GM18508 (cell line): ENCODE data around the gene TASP1.
"Not testable (repeated sequence)": the region's sequence is repeated elsewhere in the genome, so short reads cannot be mapped to it uniquely, and the experiment has no call there.

Source experiments
- ATAC-seq: cut with Tn5 transposase; IDR thresholded peaks from one replicate; pipeline ENCODE4 v1.9.1; 2021; ENCODE audit warnings: moderate number of reproducible peaks; ENCODE audit not compliant: insufficient read depth, unreplicated experiment

TASP1 gene

GRCh38 chr20:13650474-13650873 is 11.7 kb upstream of the TASP1 start:
- ATAC-seq, result no peak

DNA sequence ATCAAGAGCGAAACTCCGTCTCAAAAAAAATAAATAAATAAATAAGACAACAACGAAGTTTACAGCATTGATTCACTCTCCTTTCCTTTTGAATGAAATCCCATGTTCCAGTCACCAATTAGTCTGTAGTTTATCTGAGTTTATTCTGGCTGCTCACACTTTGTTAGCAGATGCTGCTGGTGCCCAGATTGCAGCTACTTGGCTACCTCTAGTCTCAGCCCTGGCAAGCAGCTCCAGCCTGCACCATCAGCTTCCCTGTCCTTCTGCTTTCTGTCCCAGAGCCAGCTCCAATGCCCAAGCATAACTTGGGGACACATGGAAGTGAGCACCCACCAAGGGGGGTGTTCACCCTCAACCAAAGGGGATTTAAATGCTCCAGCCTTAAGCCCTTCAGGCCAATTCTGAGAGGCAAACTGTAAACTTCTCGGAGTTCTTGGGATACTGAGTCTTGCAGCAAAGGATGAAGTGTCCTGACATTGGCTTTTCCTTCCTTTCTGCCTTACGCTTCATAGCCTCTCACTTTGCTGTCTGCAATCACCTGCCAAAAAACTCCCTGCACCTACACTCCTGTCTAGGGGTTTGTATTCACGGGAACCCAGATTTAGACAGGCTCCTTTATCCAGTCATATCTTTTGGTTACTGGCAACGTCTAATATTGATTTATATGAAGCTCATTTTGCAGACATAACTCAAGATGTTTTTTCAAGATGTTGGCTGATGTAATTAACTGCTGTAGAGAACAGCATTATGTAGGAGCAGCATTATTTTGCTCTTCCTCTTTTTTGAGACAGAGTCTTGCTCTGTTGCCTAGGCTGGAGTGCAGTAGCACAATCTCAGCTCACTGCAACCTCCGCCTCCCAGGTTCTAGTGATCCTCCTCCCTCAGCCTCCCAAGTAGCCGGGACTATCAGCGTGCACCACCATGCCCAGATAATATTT is 9.8 kb upstream of the TASP1 start:
- ATAC-seq, result no peak

DNA sequence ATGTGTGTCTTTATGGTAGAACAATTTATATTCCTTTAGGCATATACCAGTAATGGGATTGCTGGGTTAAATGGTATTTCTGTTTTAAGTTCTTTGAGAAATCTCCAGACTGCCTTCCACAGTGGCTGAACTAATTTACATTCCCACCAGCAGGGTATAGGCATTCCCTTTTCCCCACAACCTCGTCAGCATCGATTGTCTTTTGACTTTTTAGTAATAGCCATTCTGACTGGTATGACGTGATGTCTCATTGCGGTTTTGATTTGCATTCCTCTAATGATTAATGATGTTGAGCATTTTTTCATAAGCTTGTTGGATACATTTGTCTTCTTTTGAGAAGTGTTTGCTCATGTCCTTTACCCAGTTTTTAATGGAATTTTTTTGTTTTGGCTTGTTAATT is 5.3 kb upstream of the TASP1 start:
- no peak for ATAC-seq

DNA sequence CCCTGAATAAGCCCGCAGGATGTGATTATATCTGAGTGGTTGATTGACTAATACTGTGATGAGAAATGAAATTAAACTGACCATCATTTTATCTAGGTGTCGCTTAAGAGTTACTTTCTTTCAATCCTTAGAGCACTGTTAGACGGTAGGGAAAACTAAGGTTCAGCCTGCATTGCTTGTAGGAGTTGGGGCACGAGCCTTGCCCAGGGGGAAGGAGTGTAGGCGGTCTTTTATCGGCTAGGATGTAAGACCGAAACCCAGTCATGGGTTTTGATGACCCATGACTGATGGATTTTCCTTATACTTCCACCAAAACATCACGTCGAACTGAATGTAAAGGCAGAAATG is 392 bp upstream of the TASP1 start:
- ATAC-seq, result no peak

GRCh38 chr20:13638162-13638495 is 603 bp downstream of the TASP1 start:
- no peak for ATAC-seq

DNA sequence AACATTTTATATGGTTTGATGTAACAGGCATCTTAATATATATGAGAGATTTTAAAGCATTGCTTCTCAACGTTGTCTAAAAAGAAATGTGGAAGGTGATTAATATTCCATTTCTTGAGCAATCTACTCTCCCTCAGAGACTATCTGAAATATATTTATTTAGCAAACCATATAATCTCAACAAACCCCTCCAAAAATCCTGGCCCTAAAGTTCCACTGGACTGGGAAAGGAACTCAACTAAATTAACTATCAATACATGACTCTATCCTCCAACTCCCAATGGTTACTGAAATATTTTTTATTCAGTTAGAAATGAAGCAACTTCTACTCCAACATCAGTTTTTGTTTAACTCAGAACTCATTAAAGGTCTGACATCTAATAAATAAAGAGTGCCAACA is 6.3 kb downstream of the TASP1 start:
- ATAC-seq, result no peak

- ATAC-seq, result not testable (repeated sequence)
Observed at GRCh38 chr20:13627525-13627924, 11.2 kb downstream of the TASP1 start.

- no peak for ATAC-seq
Observed at GRCh38 chr20:13626724-13627123, 12.0 kb downstream of the TASP1 start.

DNA sequence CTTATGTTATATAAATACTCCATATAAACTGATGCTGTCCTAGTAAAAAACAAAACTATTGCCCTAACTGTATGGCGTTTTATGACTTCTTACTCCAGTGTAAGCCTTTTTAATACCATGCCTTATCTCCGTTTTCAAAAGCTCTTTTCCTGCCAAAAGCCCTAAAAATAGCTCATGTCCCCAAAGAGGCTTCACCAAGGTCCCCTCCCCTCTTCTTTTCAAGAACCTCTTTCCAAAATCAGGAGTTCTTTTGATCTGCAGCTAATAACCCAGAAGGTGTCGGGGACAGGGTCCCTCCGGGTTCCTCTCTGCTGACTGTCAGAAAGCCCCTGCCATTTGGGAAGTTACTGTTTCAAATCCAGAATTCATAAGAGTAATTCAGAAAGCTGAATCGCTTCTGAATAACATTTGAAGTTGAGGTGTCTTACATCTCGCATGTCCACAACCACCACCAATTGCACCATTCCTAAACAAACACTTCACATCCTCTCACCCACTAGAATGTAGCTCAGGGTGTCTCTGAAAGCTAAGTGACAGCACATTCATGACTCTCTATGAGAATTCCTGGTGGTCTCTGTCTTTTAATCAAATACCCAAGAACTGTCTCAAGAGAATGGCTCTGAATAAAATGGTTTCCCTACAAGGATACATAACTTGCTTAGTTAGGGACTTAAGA is 13.3 kb downstream of the TASP1 start:
- ATAC-seq, result no peak

GRCh38 chr20:13619415-13619814 is 19.3 kb downstream of the TASP1 start:
- not testable (repeated sequence) for ATAC-seq

- ATAC-seq, result not testable (repeated sequence)
Observed at GRCh38 chr20:13618456-13618855, 20.3 kb downstream of the TASP1 start.

GRCh38 chr20:13617585-13617984 is 21.1 kb downstream of the TASP1 start:
- ATAC-seq, result not testable (repeated sequence)

DNA sequence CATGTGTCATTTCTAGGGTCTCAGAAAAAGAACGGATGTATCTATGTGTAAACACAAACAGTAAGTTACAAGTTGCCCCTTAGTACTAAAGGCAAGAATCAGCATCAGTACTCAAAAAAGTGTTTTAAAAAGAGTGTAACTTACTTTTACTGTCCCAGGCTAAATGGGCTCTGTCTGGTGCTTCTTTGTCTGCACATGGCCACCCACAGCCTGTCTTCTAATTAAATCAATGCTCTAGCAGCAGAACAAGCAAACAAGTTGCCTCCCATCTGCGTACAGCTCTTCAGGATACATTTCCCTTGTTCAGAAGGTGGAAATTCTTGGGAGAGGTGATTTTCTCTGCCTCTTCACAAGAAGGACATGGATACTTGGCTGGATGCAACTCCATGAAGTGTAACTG is 22.0 kb downstream of the TASP1 start:
- not testable (repeated sequence) for ATAC-seq

DNA sequence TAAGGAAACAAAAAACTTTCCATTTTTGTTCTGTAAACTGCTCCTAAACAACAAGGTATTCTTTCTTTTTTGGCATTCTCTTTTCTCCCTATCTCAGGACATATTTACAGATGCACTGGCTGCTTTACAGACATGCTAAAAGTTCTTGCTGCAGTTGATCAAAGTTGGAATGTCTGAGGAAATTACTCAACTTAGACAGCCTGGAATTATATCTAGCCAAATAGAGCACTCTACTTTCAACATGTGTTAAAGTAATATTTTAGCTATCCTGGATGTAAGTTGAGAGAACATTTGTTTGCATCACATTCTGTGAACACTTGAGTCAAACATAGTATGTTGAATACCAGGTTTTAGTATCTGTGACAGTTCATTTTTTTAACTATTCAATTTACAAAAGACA is 24.8 kb downstream of the TASP1 start:
- no peak for ATAC-seq

DNA sequence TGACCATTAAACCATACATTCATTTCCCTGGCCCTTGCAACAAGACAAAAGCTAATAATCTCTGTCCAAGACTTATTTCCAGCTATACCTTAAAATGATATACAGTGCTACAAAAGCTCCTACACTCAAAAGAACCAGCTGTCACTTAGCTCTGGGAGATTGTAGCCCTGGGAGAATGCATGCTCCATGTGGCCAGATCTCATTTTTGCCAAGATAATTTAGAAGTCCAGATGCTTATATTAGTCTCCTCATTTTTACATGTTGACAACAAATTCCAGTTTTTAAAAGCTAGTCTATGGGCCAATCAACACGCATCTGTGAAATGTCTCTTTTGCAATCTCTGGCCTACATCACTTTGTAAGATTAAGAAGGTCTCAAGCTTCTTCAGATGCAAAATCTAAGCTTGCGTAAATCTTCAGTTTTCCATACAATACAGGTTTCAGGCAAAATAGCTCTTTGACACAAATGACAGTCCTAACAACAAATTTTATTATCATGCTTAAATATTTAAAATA is 27.1 kb downstream of the TASP1 start:
- no peak for ATAC-seq

DNA sequence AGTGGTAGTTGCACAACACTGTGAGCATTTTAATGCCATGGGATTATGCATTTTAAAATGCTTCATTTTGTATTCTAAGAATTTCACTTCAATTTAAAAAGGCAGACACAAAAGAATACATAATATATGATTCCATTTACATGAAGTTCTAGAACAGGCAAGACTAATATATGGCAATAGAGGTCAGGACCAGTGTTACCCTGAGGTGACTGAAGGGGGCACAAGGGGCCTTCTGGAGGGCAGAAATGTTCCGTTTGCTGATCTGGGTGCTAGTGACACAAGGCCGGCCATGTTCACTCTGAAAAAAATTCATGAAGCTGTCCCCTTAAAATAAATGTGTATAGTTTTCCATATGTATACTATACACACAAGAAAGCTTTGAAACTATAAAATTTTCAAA is 28.5 kb downstream of the TASP1 start:
- no peak for ATAC-seq

DNA sequence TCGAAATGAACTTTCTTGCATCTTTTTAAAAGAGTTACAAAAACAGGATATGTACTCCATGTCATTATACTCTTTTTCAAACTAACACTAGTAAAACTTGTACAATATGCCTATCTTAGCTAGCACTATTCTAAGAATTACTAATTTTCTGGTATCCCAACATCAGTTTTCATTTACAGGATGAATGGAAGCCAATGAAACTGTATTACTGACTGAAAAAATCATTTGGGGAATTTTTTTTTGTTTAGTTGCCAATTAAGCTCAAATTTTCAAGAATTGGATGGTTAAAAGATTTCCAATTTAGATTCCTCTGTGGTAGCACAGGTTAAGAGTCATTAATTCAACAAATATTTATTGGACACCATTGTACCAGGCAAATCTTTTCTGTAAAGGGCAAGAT is 30.7 kb downstream of the TASP1 start:
- no peak for ATAC-seq

DNA sequence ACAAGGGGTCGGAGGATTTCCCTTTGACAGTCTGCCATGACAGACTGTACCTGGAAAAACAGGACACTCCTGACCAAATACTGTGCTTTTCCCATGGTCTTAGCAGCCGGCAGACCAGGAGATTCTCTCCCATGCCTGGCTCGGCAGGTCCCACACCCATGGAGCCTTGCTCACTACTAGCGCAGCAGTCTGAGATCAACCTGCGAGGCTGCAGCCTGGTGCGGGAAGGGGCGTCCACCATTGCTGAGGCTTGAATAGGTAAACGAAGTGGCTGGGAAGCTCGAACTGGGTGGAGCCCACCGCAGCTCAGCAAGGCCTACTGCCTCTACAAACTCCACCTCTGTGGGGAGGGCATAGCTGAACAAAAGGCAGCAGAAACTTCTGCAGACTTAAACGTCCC is 45.3 kb downstream of the TASP1 start:
- not testable (repeated sequence) for ATAC-seq

- ATAC-seq, result no peak
Observed at GRCh38 chr20:13588049-13588448, 50.7 kb downstream of the TASP1 start.

- no peak for ATAC-seq
Observed at GRCh38 chr20:13587370-13587769, 51.4 kb downstream of the TASP1 start.

GRCh38 chr20:13586133-13586532 is 52.6 kb downstream of the TASP1 start:
- no peak for ATAC-seq

DNA sequence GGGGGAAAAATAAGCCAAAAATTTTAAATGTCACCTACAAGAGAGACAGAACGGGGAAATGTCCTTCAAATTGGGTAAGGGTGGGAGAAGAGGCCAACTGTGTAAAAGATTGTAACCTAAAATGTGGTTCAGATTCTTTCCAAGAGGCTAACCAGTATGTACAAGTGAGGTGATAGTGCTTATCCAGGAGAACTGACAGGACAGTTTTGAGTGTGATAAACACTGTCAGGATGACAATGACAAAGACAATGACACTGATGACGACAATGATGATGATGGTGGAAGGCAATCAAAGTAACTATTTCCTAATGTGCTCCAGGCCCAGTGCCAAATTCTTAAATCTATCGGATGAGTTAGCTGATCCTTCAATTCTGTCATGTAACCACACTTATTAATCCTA is 57.3 kb downstream of the TASP1 start:
- no peak for ATAC-seq
